Neuronal stem cell (in vitro differentiated cells): Measurements from ENCODE around the gene SUSD2.

Experiments
- DNase-seq: peaks from one replicate; pipeline ENCODE4 v3.0.0-alpha.2; 2013; ENCODE audit warnings: low spot score
- H2AFZ ChIP-seq: one replicate; pipeline ENCODE4 v1.6.1; 2013; ENCODE audit warnings: mild to moderate bottlenecking, low read length, inconsistent platforms
- H2AK5ac ChIP-seq: 2 replicates; pipeline ENCODE4 v1.6.1; 2013; ENCODE audit warnings: low read depth, mild to moderate bottlenecking, inconsistent platforms, low read length, moderate library complexity, mixed read lengths
- H2BK120ac ChIP-seq: 2 replicates; pipeline ENCODE4 v1.6.1; 2013; ENCODE audit warnings: low read depth, mild to moderate bottlenecking, inconsistent platforms, low read length, moderate library complexity, mixed read lengths
- H2BK12ac ChIP-seq: one replicate; pipeline ENCODE4 v1.6.1; 2013; ENCODE audit warnings: low read length, inconsistent platforms
- H2BK15ac ChIP-seq: 2 replicates; pipeline ENCODE4 v1.6.1; 2013; ENCODE audit warnings: mild to moderate bottlenecking, low read length, inconsistent platforms, mixed read lengths
- H2BK5ac ChIP-seq: one replicate; pipeline ENCODE4 v1.6.1; 2013; ENCODE audit warnings: inconsistent platforms, mild to moderate bottlenecking, low read length, moderate library complexity
- H3K14ac ChIP-seq: one replicate; pipeline ENCODE4 v1.6.1; 2013; ENCODE audit warnings: low read length, inconsistent platforms
- H3K18ac ChIP-seq: 2 replicates; pipeline ENCODE4 v1.6.1; 2013; ENCODE audit warnings: low read length, inconsistent platforms
- H3K23ac ChIP-seq: 2 replicates; pipeline ENCODE4 v1.6.1; 2013; ENCODE audit warnings: low read depth, mild to moderate bottlenecking, mixed read lengths, low read length, inconsistent platforms; ENCODE audit not compliant: poor library complexity
- H3K27ac ChIP-seq: replicated peaks from 3 replicates; pipeline ENCODE4 v1.5.1; 2013; ENCODE audit warnings: low read length, inconsistent platforms
- H3K27me3 ChIP-seq, 3 experiments: 2 replicates each; pipeline ENCODE4 v1.6.1; 2013; ENCODE audit warnings: low read length in 3 of 3, mild to moderate bottlenecking in 2 of 3, inconsistent platforms in 1 of 3, low read depth in 1 of 3, mixed read lengths in 1 of 3, moderate library complexity in 1 of 3; ENCODE audit not compliant: control insufficient read depth in 3 of 3, insufficient read depth in 3 of 3
- H3K36me3 ChIP-seq, 2 donors: replicated peaks in 1 of 2; 2 replicates each; pipeline ENCODE4 v1.6.1; 2013; ENCODE audit warnings: low read length in 2 of 2; ENCODE audit not compliant: control insufficient read depth in 2 of 2, insufficient read depth in 2 of 2
- H3K4ac ChIP-seq: 2 replicates; pipeline ENCODE4 v1.6.1; 2013; ENCODE audit warnings: inconsistent platforms, mild to moderate bottlenecking, low read length, moderate library complexity
- H3K4me1 ChIP-seq, 2 donors: 1 replicate in 1 of 2; 2 replicates in 1 of 2; pipeline ENCODE4 v1.6.1; 2013; ENCODE audit warnings: low read length in 2 of 2, low read depth in 1 of 2; ENCODE audit not compliant: control insufficient read depth in 2 of 2, insufficient read depth in 1 of 2
- H3K4me2 ChIP-seq: one replicate; pipeline ENCODE4 v1.6.1; 2013; ENCODE audit warnings: mild to moderate bottlenecking, low read length, inconsistent platforms; ENCODE audit not compliant: insufficient read depth, poor library complexity, severe bottlenecking
- H3K4me3 ChIP-seq, 2 donors: 2 replicates each; pipeline ENCODE4 v1.5.1; 2013; ENCODE audit warnings: low read length in 2 of 2, mild to moderate bottlenecking in 2 of 2, inconsistent platforms in 1 of 2, moderate library complexity in 1 of 2
- H3K79me1 ChIP-seq: one replicate; pipeline ENCODE4 v1.6.1; 2013; ENCODE audit warnings: low read depth, mild to moderate bottlenecking, inconsistent platforms, low read length, moderate library complexity
- H3K9ac ChIP-seq: one replicate; pipeline ENCODE4 v1.6.1; 2013; ENCODE audit warnings: mild to moderate bottlenecking, low read depth, low read length, inconsistent platforms; ENCODE audit not compliant: poor library complexity
- H3K9me3 ChIP-seq, 2 donors: replicated peaks in 1 of 2; 2 replicates each; pipeline versions ENCODE3 to v1.6.1; 2013; ENCODE audit warnings: low read length in 2 of 2, mild to moderate bottlenecking in 2 of 2, inconsistent platforms in 1 of 2, low read depth in 1 of 2, mixed read lengths in 1 of 2, moderate library complexity in 1 of 2; ENCODE audit not compliant: control insufficient read depth in 2 of 2, insufficient read depth in 1 of 2
- H4K8ac ChIP-seq: one replicate; pipeline ENCODE4 v1.6.1; 2013; ENCODE audit warnings: low read depth, mild to moderate bottlenecking, inconsistent platforms, low read length, moderate library complexity
- H4K91ac ChIP-seq: one replicate; pipeline ENCODE4 v1.6.1; 2013; ENCODE audit warnings: low read length, low read depth, mild to moderate bottlenecking, inconsistent platforms; ENCODE audit not compliant: poor library complexity
- WGBS, 2 donors: extraction: QIAGEN DNeasy Blood & Tissue Kit; methylation state at CpG; one replicate each; pipeline ENCODE4 v1.1.7; 2013; ENCODE audit warnings: missing lambda C conversion rate in 2 of 2, mixed read lengths in 1 of 2; ENCODE audit not compliant: insufficient read length in 2 of 2, insufficient replicate concordance in 1 of 2; ENCODE audit errors: extremely low coverage in 2 of 2; 5-methylcytosine and 5-hydroxymethylcytosine counted together

SUSD2 gene

GRCh38 chr22:24144778-24145085 lies 36.6 kb upstream of the SUSD2 start:
- Histone ChIP-seq H3K27me3 (no peaks in the 10 kb centered on the region), H3K27ac (no peak overlapping the region), H3K14ac (peak overlapping the region; percentile 25), H3K36me3 (peaks cover 9 to 14% of the 10 kb centered on the region in 2 donors), H2BK15ac (no peak overlapping the region), H4K8ac (no peak overlapping the region), H3K9ac (peak overlapping the region; percentile 77), H3K4me2 (no peak overlapping the region), H2BK120ac (no peak overlapping the region), H3K9me3 (no peaks in the 10 kb centered on the region), H3K4ac (no peak overlapping the region), H3K4me1 (peaks cover 8 to 21% of the 10 kb centered on the region in 2 donors), H2BK5ac (no peak overlapping the region), H2BK12ac (no peak overlapping the region), H3K18ac (no peak overlapping the region), H3K23ac (no peak overlapping the region), H2AFZ (no peak overlapping the region), H3K79me1 (peaks cover 2% of the 10 kb centered on the region), H4K91ac (no peak overlapping the region), H3K4me3 (no peak overlapping the region), H2AK5ac (no peak overlapping the region)
- WGBS, 2 donors, result no CpG with 5 or more reads among the region's 2 CpGs
- DNase-seq, result no peak

DNA sequence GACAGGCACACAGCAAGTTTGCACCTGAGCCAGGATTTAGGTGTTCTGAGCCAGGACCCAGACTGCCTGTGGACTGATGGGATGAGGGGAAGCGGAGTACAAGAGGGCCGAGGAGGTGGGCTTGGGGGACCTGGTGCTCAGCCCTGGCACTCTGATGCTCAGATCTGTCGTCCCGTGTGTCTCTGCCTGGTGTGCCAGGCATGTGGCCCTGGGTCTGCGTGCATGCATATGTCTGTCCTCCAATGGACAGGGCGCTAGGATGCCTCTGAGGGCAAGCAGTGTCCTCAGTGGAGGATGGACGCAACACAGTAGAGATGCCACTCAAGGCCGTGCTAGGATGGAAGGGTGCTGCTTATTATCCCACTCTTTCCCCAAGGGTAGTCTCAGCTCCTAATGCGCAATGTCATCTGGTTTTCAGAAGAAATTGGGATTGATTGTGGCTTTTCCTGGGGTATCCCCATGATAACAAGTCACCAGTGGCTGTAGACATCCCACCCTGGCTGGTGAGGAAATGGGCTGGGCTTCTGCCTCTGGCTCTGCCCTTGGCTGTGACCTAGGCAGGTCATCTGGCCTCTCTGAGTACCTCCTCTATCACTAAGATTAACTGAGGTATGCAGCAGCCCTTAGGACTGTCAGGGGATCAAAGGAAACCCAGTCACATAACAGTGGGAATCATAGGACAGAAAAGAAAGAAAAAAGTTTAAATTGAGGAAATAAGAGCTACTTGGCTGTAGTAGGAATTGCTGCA lies 35.7 kb upstream of the SUSD2 start:
- H4K8ac ChIP-seq, result no peak overlapping the region
- no peak overlapping the region for H3K23ac ChIP-seq
- peaks cover 10 to 11% of the 10 kb centered on the region in 2 donors for H3K36me3 ChIP-seq
- H3K4me1 ChIP-seq, result peaks cover 8 to 21% of the 10 kb centered on the region in 2 donors
- H3K14ac ChIP-seq, result no peak overlapping the region
- no peak overlapping the region for H3K4me2 ChIP-seq
- H3K9ac ChIP-seq, result no peak overlapping the region
- no peaks in the 10 kb centered on the region for H3K9me3 ChIP-seq
- no CpG with 5 or more reads among the region's 9 CpGs for WGBS, 2 donors
- no peak overlapping the region for H3K4me3 ChIP-seq
- H3K27ac ChIP-seq, result no peak overlapping the region
- no peaks in the 10 kb centered on the region for H3K27me3 ChIP-seq
- H4K91ac ChIP-seq, result no peak overlapping the region
- H2BK5ac ChIP-seq, result no peak overlapping the region
- no peak overlapping the region for H2BK12ac ChIP-seq
- H2AK5ac ChIP-seq, result no peak overlapping the region
- no peak overlapping the region for H2BK120ac ChIP-seq
- H3K4ac ChIP-seq, result no peak overlapping the region
- peak overlapping the region; percentile 14 for H2AFZ ChIP-seq
- peaks cover 2% of the 10 kb centered on the region for H3K79me1 ChIP-seq
- no peak overlapping the region for H3K18ac ChIP-seq
- DNase-seq, result no peak
- H2BK15ac ChIP-seq, result no peak overlapping the region

GRCh38 chr22:24146194-24146616 lies 35.1 kb upstream of the SUSD2 start:
- H3K4ac ChIP-seq, result no peak overlapping the region
- H4K91ac ChIP-seq, result no peak overlapping the region
- H3K14ac ChIP-seq, result no peak overlapping the region
- peak overlapping the region; percentile 1 for H3K18ac ChIP-seq
- no peak overlapping the region for H2AK5ac ChIP-seq
- H3K27ac ChIP-seq, result no peak overlapping the region
- H4K8ac ChIP-seq, result no peak overlapping the region
- no peak overlapping the region for H3K4me2 ChIP-seq
- H3K23ac ChIP-seq, result no peak overlapping the region
- no peak overlapping the region for H2BK15ac ChIP-seq
- H2AFZ ChIP-seq, result peak overlapping the region; percentile 14
- H2BK12ac ChIP-seq, result no peak overlapping the region
- H3K27me3 ChIP-seq, result no peaks in the 10 kb centered on the region
- peaks cover 8 to 21% of the 10 kb centered on the region in 2 donors for H3K4me1 ChIP-seq
- DNase-seq, result no peak
- H2BK5ac ChIP-seq, result no peak overlapping the region
- no CpG with 5 or more reads among the region's 4 CpGs for WGBS, 2 donors
- no peak overlapping the region for H3K4me3 ChIP-seq
- peaks cover 11 to 12% of the 10 kb centered on the region in 2 donors for H3K36me3 ChIP-seq
- H3K79me1 ChIP-seq, result no peaks in the 10 kb centered on the region
- H3K9ac ChIP-seq, result no peak overlapping the region
- no peak overlapping the region for H2BK120ac ChIP-seq
- no peaks in the 10 kb centered on the region for H3K9me3 ChIP-seq

DNA sequence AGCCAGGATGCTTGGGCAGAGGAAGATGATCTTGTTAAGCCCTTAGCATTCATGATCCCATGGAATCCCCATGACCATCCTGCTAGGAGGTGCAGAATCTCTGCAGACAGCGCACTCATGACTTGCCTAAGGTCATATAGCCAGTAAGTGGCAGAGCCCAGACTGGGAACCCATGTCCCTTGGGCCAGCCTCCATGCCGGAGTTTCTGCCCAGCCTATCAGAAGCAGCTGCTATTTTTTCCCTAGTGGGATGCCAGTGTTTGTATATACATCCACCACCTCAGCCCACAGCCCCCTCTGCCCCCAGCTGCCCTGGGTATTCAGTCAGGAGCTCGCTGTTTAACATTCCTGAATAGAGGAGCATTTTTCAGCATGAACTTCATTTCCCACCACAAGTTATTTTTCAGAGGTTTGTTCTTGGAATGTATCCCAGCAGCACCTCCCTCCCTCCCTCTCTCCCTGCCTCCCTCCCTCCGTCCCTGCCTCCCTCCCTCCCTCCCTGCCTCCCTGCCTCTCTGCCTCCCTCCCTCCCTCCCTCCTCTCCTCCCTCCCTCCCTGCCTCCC lies 34.4 kb upstream of the SUSD2 start:
- no peak overlapping the region for H2BK5ac ChIP-seq
- no peaks in the 10 kb centered on the region for H3K79me1 ChIP-seq
- H2AK5ac ChIP-seq, result no peak overlapping the region
- no peak overlapping the region for H3K18ac ChIP-seq
- no peak overlapping the region for H2BK15ac ChIP-seq
- H3K4me3 ChIP-seq, result no peak overlapping the region
- H3K9me3 ChIP-seq, result no peaks in the 10 kb centered on the region
- no peak overlapping the region for H2AFZ ChIP-seq
- no peak overlapping the region for H3K9ac ChIP-seq
- no peak overlapping the region for H3K14ac ChIP-seq
- H3K4me1 ChIP-seq, result peaks cover 8 to 21% of the 10 kb centered on the region in 2 donors
- no peak overlapping the region for H2BK120ac ChIP-seq
- no peak overlapping the region for H3K27ac ChIP-seq
- H3K4me2 ChIP-seq, result no peak overlapping the region
- H4K8ac ChIP-seq, result no peak overlapping the region
- no peaks in the 10 kb centered on the region for H3K27me3 ChIP-seq
- no peak overlapping the region for H4K91ac ChIP-seq
- H3K36me3 ChIP-seq, result peaks cover 11 to 15% of the 10 kb centered on the region in 2 donors
- WGBS, 2 donors, result no CpG with 5 or more reads among the region's 4 CpGs
- no peak overlapping the region for H2BK12ac ChIP-seq
- DNase-seq, result no peak
- no peak overlapping the region for H3K23ac ChIP-seq
- H3K4ac ChIP-seq, result no peak overlapping the region
